ENCODE measurements around the gene PHF19. TPM values are rescaled to one million over a fixed set of nuclear protein-coding genes. Genes with fewer than 3 reads are reported as not detected.

PHF19 gene
- total and polyA plus RNA-seq, 2 of the 8 experiments (the other 6 are each of a cell fraction or from before 2014, with no cell fraction given) = 28.2 to 31.8 TPM

DNA sequence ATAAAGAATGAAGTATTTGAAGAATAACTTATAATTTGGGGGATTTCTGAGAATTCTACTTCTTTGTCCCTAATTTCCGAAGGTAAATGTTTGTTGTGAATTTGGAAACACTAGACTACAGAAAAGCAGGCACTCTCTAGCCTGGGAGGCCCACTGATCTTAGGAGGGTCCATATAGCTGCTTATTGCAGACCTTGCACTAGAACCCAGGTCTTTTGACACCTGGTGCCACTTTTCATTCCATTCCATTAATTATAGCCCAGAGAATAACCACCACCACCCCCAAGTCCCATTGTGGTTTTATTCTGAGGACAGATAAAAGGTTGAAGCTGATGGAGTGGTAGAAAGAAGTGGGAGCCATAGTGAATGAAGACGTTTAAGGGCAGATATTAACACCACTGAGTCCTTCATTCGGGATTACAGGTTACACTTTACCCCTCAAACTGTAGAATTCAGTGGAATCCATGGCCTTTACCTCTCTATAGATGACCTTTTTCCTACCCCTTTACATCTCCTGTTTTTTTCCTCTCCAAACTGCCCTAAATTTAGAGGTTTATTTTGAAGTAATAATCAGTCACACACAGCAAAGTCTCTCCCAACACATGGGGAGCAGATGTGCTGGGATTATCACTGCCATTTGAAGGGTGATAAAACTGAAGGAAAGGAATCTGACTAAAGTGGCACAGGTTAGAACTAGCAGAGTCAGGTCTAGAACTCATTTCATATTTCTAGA is 22.2 kb downstream of the PHF19 start:
- WGBS, 2 experiments (ENCODE audit: extremely low coverage in 1 of 2, insufficient coverage in 1 of 2, insufficient read length in 1 of 2, insufficient replicate concordance in 2 of 2, low coverage in 1 of 2, low lambda C conversion rate in 2 of 2, missing lambda C conversion rate in 1 of 2) = 96% methylated on average over 3 of the region's 3 CpGs; no CpG with 5 or more reads in 1 of the 2 experiments
- H3K79me1 ChIP-seq (ENCODE audit: low read depth, low read length) = no peaks in the 10 kb centered on the region
- TF ChIP-seq EGR1 (IDR thresholded peaks at IDR 0.05; ENCODE audit: borderline replicate concordance, low read depth, low read length) = no peak
- TF ChIP-seq CEBPB (IDR thresholded peaks at IDR 0.05; ENCODE audit: low read depth, low read length) = no peak
- no peak for TF ChIP-seq POU5F1 (IDR thresholded peaks at IDR 0.05; ENCODE audit: low read depth, low read length)
- TF ChIP-seq SP1 (IDR thresholded peaks at IDR 0.05; ENCODE audit: low read depth, low read length) = no peak
- no peak for TF ChIP-seq CTBP2 (IDR thresholded peaks at IDR 0.05; ENCODE audit: borderline replicate concordance, insufficient read depth, insufficient read length, low read length)
- TF ChIP-seq, protein P1, sequence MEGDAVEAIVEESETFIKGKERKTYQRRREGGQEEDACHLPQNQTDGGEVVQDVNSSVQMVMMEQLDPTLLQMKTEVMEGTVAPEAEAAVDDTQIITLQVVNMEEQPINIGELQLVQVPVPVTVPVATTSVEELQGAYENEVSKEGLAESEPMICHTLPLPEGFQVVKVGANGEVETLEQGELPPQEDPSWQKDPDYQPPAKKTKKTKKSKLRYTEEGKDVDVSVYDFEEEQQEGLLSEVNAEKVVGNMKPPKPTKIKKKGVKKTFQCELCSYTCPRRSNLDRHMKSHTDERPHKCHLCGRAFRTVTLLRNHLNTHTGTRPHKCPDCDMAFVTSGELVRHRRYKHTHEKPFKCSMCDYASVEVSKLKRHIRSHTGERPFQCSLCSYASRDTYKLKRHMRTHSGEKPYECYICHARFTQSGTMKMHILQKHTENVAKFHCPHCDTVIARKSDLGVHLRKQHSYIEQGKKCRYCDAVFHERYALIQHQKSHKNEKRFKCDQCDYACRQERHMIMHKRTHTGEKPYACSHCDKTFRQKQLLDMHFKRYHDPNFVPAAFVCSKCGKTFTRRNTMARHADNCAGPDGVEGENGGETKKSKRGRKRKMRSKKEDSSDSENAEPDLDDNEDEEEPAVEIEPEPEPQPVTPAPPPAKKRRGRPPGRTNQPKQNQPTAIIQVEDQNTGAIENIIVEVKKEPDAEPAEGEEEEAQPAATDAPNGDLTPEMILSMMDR (IDR thresholded peaks at IDR 0.05; ENCODE audit: control extremely low read depth in 1 of 3, insufficient read depth in 1 of 3, low read depth in 1 of 3, low read length in 3 of 3) = no peak
- TF ChIP-seq POLR2AphosphoS5 (IDR thresholded peaks at IDR 0.05; ENCODE audit: low read depth, low read length) = no peak
- TF ChIP-seq SAP30 (IDR thresholded peaks at IDR 0.05; ENCODE audit: insufficient read depth, insufficient replicate concordance, low read length) = no peak
- H3K23ac ChIP-seq (ENCODE audit: insufficient read length) = no peak overlapping the region
- no peaks in the 10 kb centered on the region for H4K20me1 ChIP-seq (replicated peaks in 1 of 2; ENCODE audit: control insufficient read depth in 1 of 2, insufficient read depth in 2 of 2, low read length in 2 of 2)
- H2BK120ac ChIP-seq (replicated peaks; ENCODE audit: low read depth, low read length) = no peak overlapping the region
- no peak for DNase-seq (ENCODE audit: low read depth in 1 of 2, low spot score in 2 of 2)
- no peak overlapping the region for H3K4me2 ChIP-seq (ENCODE audit: insufficient read depth in 1 of 2, low read depth in 2 of 2, low read length in 2 of 2)
- H3K23me2 ChIP-seq (ENCODE audit: low read depth, low read length) = no peaks in the 10 kb centered on the region
- H2AK5ac ChIP-seq (ENCODE audit: low read depth, low read length) = no peak overlapping the region
- no peaks in the 10 kb centered on the region for H3K9me3 ChIP-seq (ENCODE audit: insufficient read depth in 2 of 2, low read depth in 1 of 2, low read length in 1 of 2)
- H4K91ac ChIP-seq (replicated peaks; ENCODE audit: insufficient read length, low read length) = no peak overlapping the region
- H3K36me3 ChIP-seq (ENCODE audit: control insufficient read depth in 2 of 4, insufficient read depth in 4 of 4, low read length in 3 of 4) = peaks cover 0 to 14% (median 0%) of the 10 kb centered on the region in 4 experiments; a peak in 2 of 8 replicates
- H2BK15ac ChIP-seq (ENCODE audit: low read length) = no peak overlapping the region
- H3K27ac ChIP-seq (ENCODE audit: low read depth, low read length) = no peak overlapping the region
- H2BK20ac ChIP-seq (ENCODE audit: low read length) = no peak overlapping the region
- no peak overlapping the region for H3K9ac ChIP-seq (replicated peaks in 1 of 4; ENCODE audit: extremely low read depth in 1 of 4, low read depth in 3 of 4, low read length in 3 of 4)
- ChIA-PET CTCF (ENCODE audit: partially characterized antibody) (interaction anchor here (8.5 kb wide), 1 partner anchor 10 kb away, joined by 70 read pairs; no protein-coding TSS in a partner anchor), POLR2A (ENCODE audit: partially characterized antibody) (interaction anchor here (1.2 to 11.0 kb wide), 4 partner anchors 8 to 82 kb away, joined by 3 to 61 read pairs (median 4); no protein-coding TSS in a partner anchor)
- H4K8ac ChIP-seq (ENCODE audit: extremely low read depth, insufficient read depth, low read length) = no peak overlapping the region
- H2BK12ac ChIP-seq (ENCODE audit: low read depth, low read length) = no peak overlapping the region
- H3K56ac ChIP-seq (replicated peaks; ENCODE audit: insufficient read length, low read depth, low read length) = no peak overlapping the region
- no peak overlapping the region for H3K18ac ChIP-seq (ENCODE audit: extremely low read depth, low read length)
- FAIRE-seq = no peak
- no peak overlapping the region for H3K4me3 ChIP-seq (ENCODE audit: extremely low read depth in 1 of 4, insufficient read depth in 2 of 4, low read depth in 3 of 4, low read length in 4 of 4)
- H2AFZ ChIP-seq (ENCODE audit: low read length) = no peak overlapping the region
- no peak overlapping the region for H3K4ac ChIP-seq (replicated peaks; ENCODE audit: insufficient read length, low read depth, low read length)
- H3K14ac ChIP-seq (ENCODE audit: insufficient read length) = no peak overlapping the region
- H3K27me3 ChIP-seq (replicated peaks in 1 of 4; ENCODE audit: control insufficient read depth in 3 of 4, extremely low read depth in 1 of 4, insufficient read depth in 3 of 4, low read length in 3 of 4) = no peaks in the 10 kb centered on the region; a peak in 1 of 7 replicates
- no peaks in the 10 kb centered on the region for H3K79me2 ChIP-seq (ENCODE audit: control insufficient read depth in 1 of 2, insufficient read depth in 2 of 2, low read length in 2 of 2)
- H2BK5ac ChIP-seq (ENCODE audit: low read depth, low read length) = no peak overlapping the region
- H4K5ac ChIP-seq (ENCODE audit: insufficient read length, low read depth, low read length) = no peak overlapping the region
- H3K4me1 ChIP-seq (replicated peaks in 1 of 4; ENCODE audit: control insufficient read depth in 3 of 4, insufficient read depth in 4 of 4, low read length in 3 of 4) = peaks cover 0 to 16% (median 13%) of the 10 kb centered on the region in 4 experiments; a peak in 6 of 7 replicates
